Vagina (tissue), 2 donors: ENCODE results near the gene ALOXE3.

ENCODE experiments used
- POLR2A ChIP-seq, 2 donors: fragments of 450-650 bp; IDR thresholded peaks; one replicate each; pipeline ENCODE4 v1.6.1; 2017; ENCODE audit warnings: antibody characterized with exemption in 2 of 2, mild to moderate bottlenecking in 2 of 2, moderate library complexity in 2 of 2
- TF ChIP-seq, protein P1 (sequence below), 3 experiments: fragments of 450-650 bp in 2 of 3; fragments of 200-600 bp in 1 of 3; sonication (generic) in 1 of 3; IDR thresholded peaks; one replicate each; pipeline ENCODE4 v1.5.1; 2017 to 2019; ENCODE audit warnings: antibody characterized with exemption in 3 of 3, mild to moderate bottlenecking in 2 of 3, moderate library complexity in 2 of 3

GRCh38 chr17:8072341-8072728 lies 46.0 kb downstream of the ALOXE3 start:
- TF ChIP-seq, protein P1, sequence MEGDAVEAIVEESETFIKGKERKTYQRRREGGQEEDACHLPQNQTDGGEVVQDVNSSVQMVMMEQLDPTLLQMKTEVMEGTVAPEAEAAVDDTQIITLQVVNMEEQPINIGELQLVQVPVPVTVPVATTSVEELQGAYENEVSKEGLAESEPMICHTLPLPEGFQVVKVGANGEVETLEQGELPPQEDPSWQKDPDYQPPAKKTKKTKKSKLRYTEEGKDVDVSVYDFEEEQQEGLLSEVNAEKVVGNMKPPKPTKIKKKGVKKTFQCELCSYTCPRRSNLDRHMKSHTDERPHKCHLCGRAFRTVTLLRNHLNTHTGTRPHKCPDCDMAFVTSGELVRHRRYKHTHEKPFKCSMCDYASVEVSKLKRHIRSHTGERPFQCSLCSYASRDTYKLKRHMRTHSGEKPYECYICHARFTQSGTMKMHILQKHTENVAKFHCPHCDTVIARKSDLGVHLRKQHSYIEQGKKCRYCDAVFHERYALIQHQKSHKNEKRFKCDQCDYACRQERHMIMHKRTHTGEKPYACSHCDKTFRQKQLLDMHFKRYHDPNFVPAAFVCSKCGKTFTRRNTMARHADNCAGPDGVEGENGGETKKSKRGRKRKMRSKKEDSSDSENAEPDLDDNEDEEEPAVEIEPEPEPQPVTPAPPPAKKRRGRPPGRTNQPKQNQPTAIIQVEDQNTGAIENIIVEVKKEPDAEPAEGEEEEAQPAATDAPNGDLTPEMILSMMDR (IDR thresholded peaks at IDR 0.05): no peak
- TF ChIP-seq POLR2A (IDR thresholded peaks at IDR 0.05): no peak
